ENCODE results near the gene TWSG1.
"Not testable (repeated sequence)": the region's sequence is repeated elsewhere in the genome, so short reads cannot be mapped to it uniquely, and the experiment has no call there.

Gene TWSG1

GRCh38 chr18:9428862-9429661 lies 94.5 kb downstream of the TWSG1 start:
- no peak for DNase-seq

- DNase-seq = no peak
These were observed 95.1 kb downstream of the TWSG1 start for GRCh38 chr18:9429662-9429993.

GRCh38 chr18:9430315-9430714 lies 95.7 kb downstream of the TWSG1 start:
- DNase-seq = not testable (repeated sequence)

- no peak for DNase-seq
These were observed 96.7 kb downstream of the TWSG1 start for GRCh38 chr18:9431296-9431695.

GRCh38 chr18:9433122-9433521 lies 98.5 kb downstream of the TWSG1 start:
- DNase-seq = peak; percentile 40

GRCh38 chr18:9433671-9434121 lies 99.1 kb downstream of the TWSG1 start:
- no peak for DNase-seq

- DNase-seq = no peak
These were observed 99.6 kb downstream of the TWSG1 start for GRCh38 chr18:9434122-9434701.

GRCh38 chr18:9435041-9435440 lies 100.5 kb downstream of the TWSG1 start:
- no peak for DNase-seq

GRCh38 chr18:9436206-9436929 lies 101.8 kb downstream of the TWSG1 start:
- DNase-seq = no peak

- DNase-seq = no peak
These were observed 102.5 kb downstream of the TWSG1 start for GRCh38 chr18:9437021-9437437.

- no peak for DNase-seq
These were observed 103.1 kb downstream of the TWSG1 start for GRCh38 chr18:9437672-9438071.

- no peak for DNase-seq
These were observed 106.5 kb downstream of the TWSG1 start for GRCh38 chr18:9441061-9441460.

- DNase-seq = no peak
These were observed 110.0 kb downstream of the TWSG1 start for GRCh38 chr18:9444549-9444948.

- DNase-seq = no peak
These were observed 112.3 kb downstream of the TWSG1 start for GRCh38 chr18:9446839-9447238.

- no peak for DNase-seq
These were observed 112.8 kb downstream of the TWSG1 start for GRCh38 chr18:9447334-9447733.

GRCh38 chr18:9449600-9450414 lies 115.2 kb downstream of the TWSG1 start:
- no peak for DNase-seq

- not testable (repeated sequence) for DNase-seq
These were observed 116.3 kb downstream of the TWSG1 start for GRCh38 chr18:9450920-9451319.
